NCI-H748 (cell line): ENCODE results near the gene SLC6A12.
A peak's percentile ranks its signal among the peaks of the same experiment; 100 is the strongest.
"Not testable (repeated sequence)": the region's sequence is repeated elsewhere in the genome, so short reads cannot be mapped to it uniquely, and the experiment has no call there.

Experiments
- DNase-seq: peaks from one replicate; lab custom pipeline; 2025; ENCODE audit not compliant: unreplicated experiment; lab: John Stamatoyannopoulos, UW

The SLC6A12 gene

GRCh38 chr12:218221-218620 is 4.3 kb upstream of the SLC6A12 start:
- DNase-seq, result no peak

GRCh38 chr12:217029-217428 is 3.1 kb upstream of the SLC6A12 start:
- not testable (repeated sequence) for DNase-seq

- no peak for DNase-seq
Measured at GRCh38 chr12:215116-215515, 1.2 kb upstream of the SLC6A12 start.

GRCh38 chr12:213527-213932 is 427 bp downstream of the SLC6A12 start:
- DNase-seq, result no peak

GRCh38 chr12:212715-213526 is 1.0 kb downstream of the SLC6A12 start:
- DNase-seq, result no peak

- DNase-seq, result no peak
Measured at GRCh38 chr12:212415-212714, 1.6 kb downstream of the SLC6A12 start.

GRCh38 chr12:211639-212414 is 2.1 kb downstream of the SLC6A12 start:
- no peak for DNase-seq

- DNase-seq, result no peak
Measured at GRCh38 chr12:211142-211465, 2.9 kb downstream of the SLC6A12 start.

GRCh38 chr12:210277-211141 is 3.4 kb downstream of the SLC6A12 start:
- DNase-seq, result no peak

GRCh38 chr12:209851-210250 is 4.1 kb downstream of the SLC6A12 start:
- no peak for DNase-seq

GRCh38 chr12:209246-209645 is 4.7 kb downstream of the SLC6A12 start:
- DNase-seq, result no peak

GRCh38 chr12:208813-209212 is 5.1 kb downstream of the SLC6A12 start:
- no peak for DNase-seq

GRCh38 chr12:207804-208203 is 6.2 kb downstream of the SLC6A12 start:
- DNase-seq, result no peak

- no peak for DNase-seq
Measured at GRCh38 chr12:206746-207440, 7.1 kb downstream of the SLC6A12 start.

GRCh38 chr12:205026-205425 is 8.9 kb downstream of the SLC6A12 start:
- no peak for DNase-seq

- no peak for DNase-seq
Measured at GRCh38 chr12:204261-204678, 9.7 kb downstream of the SLC6A12 start.

- peak; percentile 13 for DNase-seq
Measured at GRCh38 chr12:203462-204260, 10.3 kb downstream of the SLC6A12 start.

- DNase-seq, result no peak
Measured at GRCh38 chr12:203074-203461, 10.9 kb downstream of the SLC6A12 start.

- peak; percentile 67 for DNase-seq
Measured at GRCh38 chr12:202081-202731, 11.8 kb downstream of the SLC6A12 start.

- no peak for DNase-seq
Measured at GRCh38 chr12:201361-201760, 12.6 kb downstream of the SLC6A12 start.
